Panc1 (cell line): Measurements from ENCODE around the gene AKR1B15.

Experiments
- TCF7L2 ChIP-seq: IDR thresholded peaks from 2 replicates; pipeline ENCODE4 v1.6.1; 2011; ENCODE audit warnings: mild to moderate bottlenecking, low read depth, low read length, inconsistent platforms
- TF ChIP-seq, protein P1 (sequence below): fragments of 450-650 bp; IDR thresholded peaks from 2 replicates; pipeline ENCODE4 v1.5.1; 2017; ENCODE audit warnings: mild to moderate bottlenecking

DNA sequence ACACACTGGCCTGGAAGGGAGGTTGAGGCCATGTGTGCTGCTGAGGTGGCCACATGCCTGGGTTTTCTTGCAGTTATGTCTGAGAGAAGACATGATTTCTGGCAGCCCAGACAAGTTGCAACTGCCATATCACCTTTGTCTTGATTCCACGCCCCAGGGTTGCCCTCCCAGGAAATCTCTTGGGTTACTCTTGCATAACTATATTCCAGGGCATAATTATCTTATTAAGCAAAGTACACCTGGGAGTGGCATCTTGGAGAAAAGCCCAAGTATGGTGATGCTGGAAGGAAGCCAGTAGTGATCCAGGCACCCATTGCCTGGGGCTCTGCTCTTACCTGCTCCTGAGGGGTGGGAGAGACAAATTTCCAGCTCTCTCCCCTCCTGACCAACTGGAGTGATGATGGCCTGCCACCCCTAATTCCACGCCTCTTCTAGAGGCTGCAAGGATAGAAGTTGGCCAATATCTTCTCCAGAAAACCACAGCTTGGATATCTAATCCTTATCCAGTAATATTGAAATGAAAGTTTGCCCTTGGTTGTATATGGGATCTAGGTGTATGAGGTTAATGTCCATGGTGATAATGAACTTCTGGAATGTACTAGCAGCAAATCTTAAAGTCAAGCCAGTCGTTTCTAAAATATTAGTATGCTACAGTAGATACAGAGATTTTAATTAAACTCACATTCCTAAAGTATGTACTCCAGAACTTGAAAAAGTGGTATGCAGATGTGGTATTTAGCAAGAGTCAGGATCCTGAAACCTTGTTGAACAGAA, 16.5 kb upstream of the AKR1B15 start:
- TF ChIP-seq, protein P1, sequence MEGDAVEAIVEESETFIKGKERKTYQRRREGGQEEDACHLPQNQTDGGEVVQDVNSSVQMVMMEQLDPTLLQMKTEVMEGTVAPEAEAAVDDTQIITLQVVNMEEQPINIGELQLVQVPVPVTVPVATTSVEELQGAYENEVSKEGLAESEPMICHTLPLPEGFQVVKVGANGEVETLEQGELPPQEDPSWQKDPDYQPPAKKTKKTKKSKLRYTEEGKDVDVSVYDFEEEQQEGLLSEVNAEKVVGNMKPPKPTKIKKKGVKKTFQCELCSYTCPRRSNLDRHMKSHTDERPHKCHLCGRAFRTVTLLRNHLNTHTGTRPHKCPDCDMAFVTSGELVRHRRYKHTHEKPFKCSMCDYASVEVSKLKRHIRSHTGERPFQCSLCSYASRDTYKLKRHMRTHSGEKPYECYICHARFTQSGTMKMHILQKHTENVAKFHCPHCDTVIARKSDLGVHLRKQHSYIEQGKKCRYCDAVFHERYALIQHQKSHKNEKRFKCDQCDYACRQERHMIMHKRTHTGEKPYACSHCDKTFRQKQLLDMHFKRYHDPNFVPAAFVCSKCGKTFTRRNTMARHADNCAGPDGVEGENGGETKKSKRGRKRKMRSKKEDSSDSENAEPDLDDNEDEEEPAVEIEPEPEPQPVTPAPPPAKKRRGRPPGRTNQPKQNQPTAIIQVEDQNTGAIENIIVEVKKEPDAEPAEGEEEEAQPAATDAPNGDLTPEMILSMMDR, result no peak
- no peak for TF ChIP-seq TCF7L2
